ENCODE data around the gene IL6ST.

The IL6ST gene

DNA sequence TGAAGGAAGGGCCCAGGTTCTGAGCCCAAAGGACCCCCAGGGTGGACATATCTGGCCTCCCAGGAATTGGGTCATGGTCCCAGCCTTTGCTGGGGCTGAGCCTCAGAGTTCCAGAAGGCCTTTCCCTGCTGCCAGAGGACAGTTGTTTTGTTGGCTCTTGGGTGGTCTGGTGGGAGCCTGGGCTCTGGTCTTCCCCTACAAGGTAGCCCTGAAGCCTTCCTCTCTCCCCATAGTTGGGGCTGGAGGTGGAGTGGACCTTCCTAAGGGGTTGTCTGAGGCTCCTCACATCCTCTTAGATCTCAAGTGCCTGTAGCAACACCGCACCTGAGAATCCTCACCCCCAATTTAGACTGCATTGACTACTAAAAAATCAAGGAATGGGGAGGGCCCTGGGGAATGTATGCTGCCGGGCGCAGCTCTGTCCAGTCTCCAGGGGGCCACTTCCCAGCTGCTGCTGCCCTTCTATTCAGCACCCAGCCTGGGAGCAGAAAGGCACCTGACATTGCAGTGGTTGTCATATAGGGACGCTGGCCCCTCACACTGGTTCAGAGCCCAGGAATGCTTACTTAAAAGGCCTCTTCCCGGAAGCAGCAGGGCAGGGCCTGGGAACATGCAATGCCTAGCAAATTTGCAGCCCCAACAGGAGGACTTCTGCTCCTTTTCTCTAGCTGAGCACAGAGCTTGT lies 77.2 kb downstream of the IL6ST start:
- no peak for DNase-seq

DNA sequence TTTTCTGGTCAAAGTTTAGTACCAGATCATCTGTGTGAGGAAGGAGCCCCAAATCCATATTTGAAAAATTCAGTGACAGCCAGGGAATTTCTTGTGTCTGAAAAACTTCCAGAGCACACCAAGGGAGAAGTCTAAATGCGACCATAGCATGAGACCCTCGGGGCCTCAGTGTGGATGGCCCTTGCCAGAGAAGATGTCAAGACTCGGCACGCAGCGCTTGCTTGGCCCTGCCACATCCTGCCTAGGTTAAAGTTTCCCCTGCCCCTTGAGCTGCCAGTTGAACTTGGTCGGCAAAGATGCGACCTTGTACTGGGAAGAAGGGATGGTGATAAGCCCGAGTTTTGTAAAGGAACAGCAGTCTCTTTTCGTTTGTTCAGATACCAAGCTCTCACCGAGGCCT lies 77.8 kb downstream of the IL6ST start:
- DNase-seq, result no peak

- no peak for DNase-seq
These were observed 79.0 kb downstream of the IL6ST start for GRCh38 chr5:55915783-55916182.

DNA sequence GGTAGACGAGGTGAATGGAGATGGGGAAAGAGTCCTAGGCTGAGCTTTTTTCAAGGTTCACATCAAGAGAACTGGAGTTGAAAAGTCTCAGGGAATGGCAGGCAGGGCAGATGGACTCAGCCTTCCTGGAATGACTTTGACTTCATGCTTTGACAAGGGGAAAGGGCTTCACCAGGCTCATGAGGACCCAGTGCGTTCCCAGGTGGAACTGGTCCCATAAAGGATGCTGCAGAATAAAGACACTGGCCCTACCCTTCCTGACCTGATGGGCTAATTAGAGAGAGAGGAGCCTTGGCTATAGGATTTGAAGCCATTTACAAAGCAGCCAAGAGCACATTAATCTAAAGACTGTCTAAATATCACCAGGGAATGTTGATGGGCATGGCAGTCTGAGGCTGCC lies 79.8 kb downstream of the IL6ST start:
- DNase-seq, result no peak

DNA sequence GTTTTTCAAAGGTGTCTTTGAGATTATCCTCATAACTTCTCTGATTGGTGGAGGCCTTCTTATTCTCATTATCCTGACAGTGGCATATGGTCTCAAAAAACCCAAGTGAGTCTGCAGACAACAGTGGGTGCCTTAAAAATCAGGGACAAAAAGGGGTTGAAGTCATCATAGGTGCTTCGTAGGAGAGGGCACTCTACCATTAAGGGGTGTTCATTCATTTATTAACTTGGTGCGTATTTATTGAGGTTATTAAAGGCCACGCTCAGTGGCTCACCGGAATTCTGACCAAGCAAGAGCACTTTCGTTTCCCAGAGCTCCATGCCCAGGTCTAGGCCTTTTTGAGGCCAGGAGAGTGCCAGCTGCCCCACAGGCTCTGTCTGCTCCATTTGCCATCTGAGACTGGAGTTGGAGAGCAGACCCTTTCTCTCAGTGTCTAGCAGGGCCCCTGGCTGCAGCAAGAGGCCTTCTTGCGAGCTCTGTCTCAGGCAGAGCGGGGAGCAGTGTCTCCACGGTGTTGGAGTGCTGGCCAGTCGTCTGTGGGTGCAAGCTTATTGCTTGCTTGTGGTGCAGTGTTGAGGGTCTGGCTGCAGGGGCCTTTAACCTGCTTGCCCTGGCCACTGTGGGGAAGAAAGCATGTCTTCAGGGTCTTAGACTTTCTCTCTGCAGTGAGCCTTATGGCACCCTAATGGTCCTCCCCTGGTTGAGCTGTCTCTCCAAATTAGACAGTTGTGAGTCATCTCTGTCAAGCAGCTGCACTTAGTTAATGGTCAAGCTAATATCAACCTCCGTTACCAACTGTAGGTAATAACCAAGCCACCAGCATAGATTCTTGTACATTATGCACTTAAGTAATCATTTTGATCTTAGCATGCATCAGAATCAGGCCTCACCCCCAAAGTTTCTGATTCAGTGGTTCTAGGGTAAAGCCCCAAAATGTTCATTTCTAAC lies 81.0 kb downstream of the IL6ST start:
- no peak for DNase-seq

- no peak for DNase-seq
These were observed 82.7 kb downstream of the IL6ST start for GRCh38 chr5:55911784-55912653.

GRCh38 chr5:55908804-55909203 lies 86.0 kb downstream of the IL6ST start:
- no peak for DNase-seq

DNA sequence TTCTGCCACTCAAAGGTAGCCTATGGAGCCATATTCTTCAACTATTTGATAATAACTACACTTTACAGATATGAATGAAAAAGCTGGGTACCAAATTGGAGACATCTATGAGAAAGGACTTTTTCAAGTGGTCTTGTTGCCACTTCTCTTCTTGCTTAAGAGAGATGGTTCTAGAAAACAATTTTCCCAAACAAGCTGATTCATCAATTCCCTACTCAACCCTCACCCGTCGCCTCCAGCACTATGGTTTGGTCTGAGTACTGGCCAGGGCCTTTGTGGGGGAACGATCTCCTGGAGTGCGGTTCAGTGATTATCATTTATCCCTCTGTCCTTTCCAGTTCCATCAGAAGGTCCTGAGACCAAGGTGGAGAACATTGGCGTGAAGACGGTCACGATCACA lies 86.8 kb downstream of the IL6ST start:
- no peak for DNase-seq

GRCh38 chr5:55905251-55905650 lies 89.5 kb downstream of the IL6ST start:
- DNase-seq, result no peak

- no peak for DNase-seq
These were observed 90.6 kb downstream of the IL6ST start for GRCh38 chr5:55904152-55904551.

DNA sequence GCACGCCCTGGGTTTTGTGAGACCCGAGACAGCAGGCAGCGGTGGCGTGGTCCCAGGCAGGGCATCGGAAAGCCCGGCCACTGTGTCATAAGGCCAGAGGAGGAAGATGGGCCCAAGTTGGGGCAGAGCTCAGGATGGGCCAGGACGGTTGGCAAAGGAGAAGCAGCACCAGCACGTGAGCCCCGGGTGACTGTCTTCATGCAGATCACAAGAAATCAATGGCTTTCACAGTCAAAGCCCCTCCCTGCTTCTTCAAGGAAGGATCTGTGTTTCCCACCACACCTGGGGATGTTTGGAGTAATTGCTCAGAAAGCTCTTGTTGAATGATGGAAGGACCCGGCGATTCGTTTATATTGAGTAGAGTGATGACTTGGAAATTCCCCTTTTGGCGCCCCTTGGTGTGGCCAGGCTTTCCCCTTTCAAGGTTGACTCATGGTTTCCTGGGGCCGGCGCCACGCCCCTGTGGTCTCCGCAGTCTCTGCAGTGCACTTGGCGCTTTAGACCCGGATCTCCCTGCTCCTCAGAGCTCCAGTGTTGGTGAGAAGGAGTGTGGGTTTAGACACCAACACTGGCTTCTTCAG lies 91.6 kb downstream of the IL6ST start:
- DNase-seq, result peak; percentile 81

- no peak for DNase-seq
These were observed 92.1 kb downstream of the IL6ST start for GRCh38 chr5:55902696-55903095.

DNA sequence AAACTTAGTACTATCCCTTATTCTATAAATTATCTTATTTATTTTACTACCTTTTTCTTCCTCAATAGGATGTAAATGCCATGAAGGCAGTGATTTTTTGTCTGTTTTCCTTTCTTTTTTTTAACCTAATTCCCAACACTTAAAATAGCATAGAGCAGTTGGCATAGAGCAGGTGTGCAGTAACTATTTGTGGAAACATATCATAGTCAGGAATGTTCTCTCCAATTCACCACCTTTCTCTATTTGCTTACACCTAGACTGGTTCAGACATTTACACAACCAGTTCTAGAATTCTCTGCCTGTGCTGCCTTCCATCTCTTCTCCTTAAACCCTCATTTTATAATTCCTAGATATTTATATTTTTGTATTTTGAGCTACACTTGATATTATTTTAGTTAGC lies 94.0 kb downstream of the IL6ST start:
- no peak for DNase-seq

- DNase-seq, result no peak
These were observed 94.7 kb downstream of the IL6ST start for GRCh38 chr5:55900068-55900467.

DNA sequence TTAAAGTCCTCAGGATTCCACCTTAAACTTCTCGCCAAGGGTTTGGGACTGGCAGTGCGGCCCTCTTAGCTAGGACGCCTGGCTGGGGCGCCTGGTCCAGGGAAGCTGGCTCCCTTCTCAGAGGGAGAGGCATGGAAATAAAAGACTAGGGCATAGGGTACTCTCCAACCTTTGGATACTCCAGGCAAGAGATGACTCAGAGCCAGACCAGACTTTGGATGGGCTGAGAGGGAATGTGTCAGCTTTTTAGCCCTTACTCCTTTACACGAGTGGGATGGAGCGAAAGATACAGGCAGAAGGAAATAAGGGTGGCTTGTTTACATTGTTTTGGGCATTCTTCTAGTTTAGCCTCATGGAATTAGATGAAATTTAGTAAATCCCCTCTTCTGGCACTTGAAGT lies 95.4 kb downstream of the IL6ST start:
- DNase-seq, result no peak

DNA sequence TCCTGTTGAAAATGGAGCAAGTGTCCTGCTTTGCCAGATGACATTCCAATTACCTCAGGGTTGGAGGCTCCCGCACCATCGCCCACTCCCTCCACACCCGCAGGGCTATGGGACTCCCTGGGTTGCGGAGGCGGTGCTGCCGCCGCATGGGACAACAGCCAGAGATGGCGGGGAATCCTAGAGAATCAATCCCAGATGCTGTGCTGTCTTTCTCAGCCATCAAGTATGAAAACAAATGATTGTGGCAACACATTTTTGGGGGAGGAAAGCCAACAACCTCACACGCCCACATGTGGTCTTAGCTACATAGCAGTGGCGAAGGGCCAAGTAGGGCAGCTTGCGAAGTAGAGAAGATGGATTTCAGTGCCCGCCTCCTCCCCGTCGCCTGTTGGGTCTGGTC lies 96.9 kb downstream of the IL6ST start:
- no peak for DNase-seq

GRCh38 chr5:55897206-55897894 lies 97.4 kb downstream of the IL6ST start:
- no peak for DNase-seq

- no peak for DNase-seq
These were observed 98.1 kb downstream of the IL6ST start for GRCh38 chr5:55896663-55897062.

GRCh38 chr5:55896238-55896637 lies 98.5 kb downstream of the IL6ST start:
- DNase-seq, result no peak

DNA sequence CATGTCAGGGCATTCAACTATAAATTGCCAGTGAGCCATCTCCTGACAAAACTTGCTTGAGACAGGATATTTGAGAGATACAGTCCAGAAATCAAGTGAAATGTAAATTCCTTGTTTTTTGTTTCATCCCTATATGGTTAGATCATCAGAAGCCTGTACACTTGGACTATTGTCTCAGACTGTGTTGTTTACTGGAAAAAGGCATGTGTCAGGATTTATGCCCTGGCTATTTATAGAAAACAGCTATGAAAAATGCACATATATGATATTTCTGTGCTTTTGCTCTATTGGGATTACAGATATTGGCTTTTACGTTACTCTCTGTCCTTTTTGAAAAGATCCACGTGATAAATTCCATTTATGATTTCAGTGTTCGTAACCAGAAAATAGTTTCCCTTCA lies 99.4 kb downstream of the IL6ST start:
- no peak for DNase-seq

DNA sequence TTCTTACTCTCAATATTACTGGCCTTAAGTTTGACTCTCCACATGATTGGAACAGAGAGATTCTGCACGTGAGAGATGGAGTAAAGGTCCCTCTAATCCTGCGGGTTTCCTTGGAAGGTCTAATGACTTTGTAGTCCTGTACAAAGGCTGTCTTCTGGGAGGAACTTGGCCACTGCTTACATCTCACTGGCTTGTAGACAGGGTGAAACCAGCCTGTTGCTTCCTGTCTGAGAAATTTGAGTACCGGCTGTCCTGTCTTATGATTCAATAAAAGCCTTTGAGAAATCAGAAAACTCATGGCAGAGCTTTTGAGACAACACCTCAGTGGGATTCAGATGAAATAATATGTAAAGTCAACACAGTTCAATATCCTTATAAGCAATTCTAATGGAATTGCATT lies 100.6 kb downstream of the IL6ST start:
- DNase-seq, result no peak

DNA sequence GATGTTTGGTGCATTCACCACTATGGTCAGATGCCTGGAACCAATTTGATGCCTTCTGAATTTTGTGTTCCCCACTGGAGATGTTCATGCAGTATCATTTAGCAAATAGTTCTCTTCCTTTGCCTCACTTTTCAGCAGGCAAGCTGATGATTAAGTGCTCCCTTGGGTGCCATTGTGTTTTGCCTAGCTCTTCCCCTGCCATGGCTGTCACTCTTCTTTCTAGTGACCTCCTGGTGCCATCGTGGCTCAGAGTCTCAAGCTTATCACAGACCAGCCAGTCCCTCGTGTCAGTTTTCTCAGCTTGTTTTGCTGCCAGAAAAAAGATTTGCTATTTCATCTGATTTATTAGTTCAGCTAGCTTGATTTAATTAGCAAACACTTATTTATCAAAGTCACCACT lies 102.3 kb downstream of the IL6ST start:
- DNase-seq, result no peak
